Measurements from ENCODE around the gene CLMN. TPM values are rescaled to one million over a fixed set of nuclear protein-coding genes. Genes with fewer than 3 reads are reported as not detected.
"Not testable (repeated sequence)": the region's sequence is repeated elsewhere in the genome, so short reads cannot be mapped to it uniquely, and the experiment has no call there.

Gene CLMN
- polyA plus RNA-seq, 4 donors, result 21.1 to 27.5 (median 24.8) TPM

DNA sequence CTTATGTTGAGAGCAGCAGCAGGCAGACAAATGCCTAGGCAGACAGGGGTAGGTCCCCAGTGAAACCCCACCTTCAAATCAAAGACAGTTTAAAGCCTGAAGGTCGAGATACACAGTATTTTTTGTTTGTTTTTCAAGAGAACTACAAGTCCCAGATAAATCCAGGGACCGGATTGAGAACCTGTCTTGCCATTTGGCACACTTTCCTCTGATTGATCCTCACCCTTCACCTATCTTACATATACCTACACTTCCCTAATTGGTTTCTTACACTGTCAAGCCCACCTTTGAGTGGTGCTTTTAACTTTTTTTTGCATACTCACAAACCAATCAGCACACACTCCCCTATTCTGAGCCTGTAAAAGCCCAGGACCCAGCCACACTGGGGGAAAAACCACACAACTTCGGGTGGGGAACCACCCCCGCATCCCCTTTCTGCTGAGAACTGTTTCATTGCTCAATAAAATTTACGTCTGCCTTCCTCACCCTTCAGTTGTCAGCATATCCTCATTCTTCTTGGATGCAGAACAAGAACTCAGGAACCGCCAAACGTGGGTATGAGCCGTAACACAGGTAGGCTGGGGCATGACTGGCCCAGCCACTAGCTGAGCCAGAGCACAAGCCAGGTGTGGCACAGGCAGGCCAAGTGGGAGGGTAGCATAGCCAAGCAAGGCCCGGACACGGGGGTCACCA is 173.5 kb downstream of the CLMN start:
- no peak for DNase-seq (ENCODE audit: low read depth in 4 of 4, low spot score in 3 of 4)

DNA sequence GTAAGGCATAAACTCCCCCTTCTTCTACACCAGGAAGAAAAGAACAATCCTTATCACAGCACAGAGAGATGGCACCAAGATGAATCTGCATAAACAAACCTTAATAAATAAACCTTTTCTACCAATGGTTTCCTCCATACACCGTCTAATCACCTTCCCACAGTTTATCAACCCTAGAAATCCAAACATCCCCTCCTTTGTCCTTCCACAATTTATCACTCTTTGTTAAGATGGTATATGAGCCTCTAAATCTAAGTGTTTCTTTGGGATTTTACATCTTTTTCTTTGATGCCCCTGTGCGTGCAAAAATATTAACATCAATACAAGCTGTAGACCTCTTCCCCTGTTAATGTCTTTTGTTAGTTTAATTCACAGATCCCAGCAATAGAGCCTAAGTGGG is 174.9 kb downstream of the CLMN start:
- DNase-seq (ENCODE audit: low read depth in 4 of 4, low spot score in 3 of 4), result no peak

DNA sequence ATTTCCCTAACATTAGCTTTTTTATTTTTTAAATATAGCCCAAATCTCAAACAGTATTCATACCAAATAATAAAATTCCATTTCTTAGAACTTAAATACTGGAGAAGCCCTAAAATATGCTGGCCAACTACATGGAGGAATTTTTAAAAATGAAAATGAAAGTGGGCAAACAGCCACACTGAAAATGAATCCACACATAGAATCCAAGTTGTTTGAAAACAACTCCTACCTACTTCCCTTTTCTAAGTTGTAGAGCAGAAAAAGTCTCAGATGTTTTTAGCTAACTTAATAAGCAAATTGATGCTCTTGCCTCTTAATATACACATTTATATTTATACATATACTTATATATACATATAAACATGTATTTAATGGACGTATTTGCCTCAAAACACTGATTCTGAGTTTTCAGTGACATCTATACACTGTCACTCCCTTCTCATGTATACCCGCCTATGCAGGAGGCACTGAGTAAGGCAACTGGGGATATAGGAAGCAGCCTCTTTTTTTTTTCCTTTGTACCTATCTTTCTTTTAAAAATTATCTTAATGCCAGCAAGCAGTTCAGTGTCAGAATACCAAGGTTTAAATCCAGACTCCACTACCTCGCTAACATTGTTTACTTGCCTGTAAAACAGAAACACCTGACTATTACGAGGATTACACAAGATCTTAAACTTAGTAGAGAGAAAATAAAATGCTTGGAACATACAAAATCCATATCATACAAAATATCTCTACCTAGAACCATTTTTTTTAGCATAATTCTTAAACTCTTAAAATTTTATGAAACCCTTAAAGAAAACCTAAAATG is 175.7 kb downstream of the CLMN start:
- DNase-seq (ENCODE audit: low read depth in 4 of 4, low spot score in 3 of 4), result no peak

DNA sequence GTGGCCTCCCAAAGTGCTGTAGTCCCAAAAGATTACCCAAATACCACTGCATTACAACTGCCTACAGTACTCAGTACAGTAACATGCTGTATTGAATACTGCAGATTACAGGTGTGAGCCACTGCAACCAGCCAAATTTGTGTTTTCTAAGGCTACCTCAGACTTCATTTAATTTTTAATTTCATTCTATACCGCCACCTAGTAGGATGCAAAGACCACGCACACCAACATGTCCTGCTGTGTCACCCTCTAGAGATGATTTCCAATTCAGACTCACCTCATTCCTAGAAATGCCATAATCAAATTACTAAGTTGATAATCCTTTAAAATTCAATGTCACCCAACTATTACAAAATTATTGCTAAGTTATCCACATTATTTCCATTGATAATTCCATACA is 177.5 kb downstream of the CLMN start:
- DNase-seq (ENCODE audit: low read depth in 4 of 4, low spot score in 3 of 4), result no peak

DNA sequence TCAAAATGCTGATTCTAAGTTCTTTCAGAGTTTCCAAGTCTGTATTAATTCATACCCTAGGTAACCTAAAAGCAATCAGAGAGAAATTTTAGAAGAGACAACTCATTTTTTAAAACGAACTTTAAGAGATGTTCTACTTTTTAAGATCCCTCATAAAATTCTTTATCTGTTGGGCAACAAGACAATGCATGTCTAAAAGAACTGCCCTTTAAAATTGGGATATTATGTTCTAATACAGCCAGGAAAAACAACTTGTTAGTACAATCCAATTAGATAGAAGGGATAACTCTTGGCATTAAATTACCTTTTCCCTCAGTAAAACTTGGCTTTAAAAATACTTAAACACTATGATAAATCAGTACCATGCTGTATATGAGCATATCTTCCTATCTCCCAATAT is 178.0 kb downstream of the CLMN start:
- no peak for DNase-seq (ENCODE audit: low read depth in 4 of 4, low spot score in 3 of 4)

DNA sequence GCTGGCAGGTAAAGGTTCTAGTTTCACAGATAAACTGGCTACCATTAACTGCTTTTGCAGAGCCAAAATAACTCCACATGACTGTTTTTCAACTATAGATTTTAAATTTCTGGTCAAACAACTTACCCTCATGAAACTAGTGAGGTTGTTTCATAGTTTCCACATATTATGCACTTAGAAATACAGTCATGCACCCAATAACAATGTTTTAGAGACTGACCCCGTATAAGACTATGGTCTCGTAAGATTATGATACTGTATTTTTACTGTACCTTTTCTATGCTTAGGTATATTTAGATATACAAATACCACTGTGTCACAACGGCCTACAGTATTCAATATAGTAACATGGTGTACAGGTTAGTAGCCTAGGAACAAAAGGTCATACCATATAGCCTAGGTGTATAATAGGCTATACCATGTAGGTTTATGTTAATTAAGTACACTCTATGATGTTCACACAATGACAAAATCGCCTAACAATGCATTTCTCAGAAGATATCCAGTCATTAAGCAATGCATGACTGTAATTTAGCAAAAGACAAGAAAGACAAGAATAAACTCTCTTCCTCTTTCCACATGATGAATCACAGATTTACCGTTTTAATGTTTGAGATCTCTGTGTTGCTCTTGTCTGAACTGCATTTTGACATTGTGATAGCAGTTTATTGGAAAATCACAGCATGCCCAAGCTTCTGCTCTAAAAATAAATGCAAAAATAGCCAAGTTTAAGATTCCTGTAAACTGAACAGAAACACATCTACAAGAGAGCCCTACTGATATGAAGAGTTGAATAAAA is 179.4 kb downstream of the CLMN start:
- no peak for DNase-seq (ENCODE audit: low read depth in 4 of 4, low spot score in 3 of 4)

DNA sequence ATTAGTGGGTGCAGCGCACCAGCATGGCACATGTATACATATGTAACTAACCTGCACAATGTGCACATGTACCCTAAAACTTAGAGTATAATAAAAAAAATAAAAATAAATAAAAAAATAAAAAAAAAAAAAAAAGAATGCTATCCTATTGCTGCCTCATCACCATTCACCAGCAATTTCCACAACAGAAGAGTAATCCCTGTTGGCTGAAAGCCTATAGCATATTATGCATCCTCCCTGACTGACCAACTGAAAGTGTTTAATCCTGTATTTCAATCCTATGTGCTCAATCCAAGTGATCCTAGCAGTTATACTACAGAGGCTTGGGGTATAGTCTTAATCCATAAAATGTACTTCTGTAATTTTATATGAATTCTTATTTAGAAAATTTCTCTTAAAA is 180.8 kb downstream of the CLMN start:
- no peak for DNase-seq (ENCODE audit: low read depth in 4 of 4, low spot score in 3 of 4)

DNA sequence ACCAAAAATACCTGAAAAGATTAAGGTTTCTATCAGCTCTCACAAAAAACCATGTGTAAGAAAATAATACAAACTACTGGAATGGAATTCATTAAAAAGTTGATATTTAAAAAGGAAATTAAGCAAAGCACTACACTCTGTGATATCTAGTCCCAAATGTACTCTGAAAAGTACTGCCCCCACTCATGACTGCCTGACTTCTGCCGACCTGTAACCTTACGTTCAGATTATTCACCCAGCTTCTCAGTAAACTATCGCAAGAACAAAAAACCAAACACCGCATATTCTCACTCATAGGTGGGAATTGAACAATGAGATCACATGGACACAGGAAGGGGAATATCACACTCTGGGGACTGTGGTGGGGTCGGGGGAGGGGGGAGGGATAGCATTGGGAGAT is 181.3 kb downstream of the CLMN start:
- not testable (repeated sequence) for DNase-seq (ENCODE audit: low read depth in 4 of 4, low spot score in 3 of 4)

DNA sequence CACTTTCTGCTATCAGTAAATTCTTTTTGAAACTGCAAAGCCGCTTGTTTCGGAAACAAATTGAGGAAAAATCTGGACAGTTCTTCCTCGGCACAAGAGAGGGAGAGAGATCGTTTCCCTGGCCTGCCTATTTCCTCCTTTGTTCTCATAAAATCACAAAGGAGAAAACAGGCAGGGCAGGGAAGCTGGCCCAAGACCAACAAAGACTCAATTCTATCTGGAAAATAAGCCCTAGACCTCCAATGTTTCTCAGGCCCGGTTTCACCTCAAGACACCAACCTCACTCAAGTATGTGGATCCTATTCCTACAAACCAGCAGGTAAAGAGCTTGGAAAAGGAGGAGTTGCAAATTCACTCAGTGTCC is 181.9 kb downstream of the CLMN start:
- no peak for DNase-seq (ENCODE audit: low read depth in 4 of 4, low spot score in 3 of 4)

DNA sequence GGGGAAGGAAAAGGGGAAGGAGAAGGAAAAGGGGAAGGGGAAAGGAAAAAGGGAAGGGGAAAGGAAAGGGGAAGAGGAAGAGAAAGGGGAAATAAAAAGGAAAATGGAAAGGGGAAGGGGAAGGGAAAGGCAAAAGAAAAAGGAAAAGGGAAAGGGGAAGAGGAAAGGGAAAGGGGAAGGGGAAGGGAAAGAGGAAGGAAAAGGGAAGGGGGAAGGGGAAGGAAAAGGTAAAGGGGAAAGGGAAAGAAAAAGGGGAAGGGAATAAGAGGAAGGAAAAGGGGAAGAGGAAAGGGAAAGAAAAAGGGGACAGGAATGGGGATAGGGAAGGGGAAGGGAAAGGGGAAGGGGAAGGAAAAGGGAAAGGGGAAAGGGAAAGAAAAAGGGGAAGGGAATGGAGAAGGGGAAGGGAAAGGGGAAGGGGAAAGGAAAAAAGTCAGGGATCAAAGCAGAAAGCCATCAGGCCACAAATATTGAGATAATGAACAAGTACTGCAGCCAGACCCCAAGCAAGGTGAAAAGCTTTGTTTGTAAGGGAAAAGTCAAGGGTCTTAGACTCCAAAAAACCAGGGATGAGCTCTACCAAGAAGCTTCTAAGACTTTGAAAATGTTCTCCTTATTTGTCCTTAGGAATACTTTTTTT is 182.4 kb downstream of the CLMN start:
- DNase-seq (ENCODE audit: low read depth in 4 of 4, low spot score in 3 of 4), result no peak

DNA sequence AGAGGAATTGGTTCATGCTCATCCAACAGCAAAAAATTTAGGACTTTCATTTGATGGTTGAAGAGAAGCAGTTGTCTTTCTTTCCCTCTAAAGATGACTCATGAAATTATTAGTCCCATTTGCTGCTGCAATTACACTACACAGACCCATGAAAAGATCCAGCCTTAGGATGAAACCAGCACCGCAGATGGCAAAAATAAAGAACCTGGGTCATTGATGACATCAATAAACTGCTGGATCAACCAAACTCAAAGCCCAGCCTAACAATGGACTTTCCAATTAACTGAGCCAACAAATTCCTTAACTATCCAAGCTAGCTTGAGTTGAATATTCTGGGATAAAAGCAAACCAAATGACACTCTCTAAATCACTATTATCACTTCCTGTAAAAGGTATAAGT is 183.1 kb downstream of the CLMN start:
- DNase-seq (ENCODE audit: low read depth in 4 of 4, low spot score in 3 of 4), result no peak

DNA sequence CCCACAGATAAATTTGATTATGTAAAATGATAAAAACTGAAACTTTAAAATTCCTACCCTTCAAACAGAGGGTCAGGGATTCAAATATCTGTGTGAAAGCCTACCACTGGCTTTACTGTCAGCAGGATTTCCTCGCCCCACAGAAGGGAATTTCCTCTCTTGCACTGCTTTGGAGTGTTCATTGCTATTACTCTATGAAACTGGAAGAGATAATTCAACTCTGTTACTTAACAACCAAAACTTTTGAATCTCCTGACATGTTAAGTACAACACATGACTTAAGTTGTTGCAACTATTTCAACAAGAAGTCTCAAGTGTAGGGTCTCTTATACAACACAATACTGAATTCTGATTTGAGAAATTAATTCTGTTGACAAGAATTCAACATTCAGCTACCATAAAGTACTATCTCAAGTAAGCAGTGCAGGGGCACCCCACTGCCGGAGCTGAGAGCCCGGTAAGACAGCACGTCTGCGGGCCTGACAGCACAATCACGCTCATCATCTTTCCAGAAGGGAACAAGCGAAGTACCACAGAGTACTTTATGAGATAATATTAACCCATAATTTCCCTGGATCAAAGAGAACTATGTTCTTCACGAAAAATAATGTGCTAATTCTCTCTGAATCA is 185.3 kb downstream of the CLMN start:
- no peak for DNase-seq (ENCODE audit: low read depth in 4 of 4, low spot score in 3 of 4)

DNA sequence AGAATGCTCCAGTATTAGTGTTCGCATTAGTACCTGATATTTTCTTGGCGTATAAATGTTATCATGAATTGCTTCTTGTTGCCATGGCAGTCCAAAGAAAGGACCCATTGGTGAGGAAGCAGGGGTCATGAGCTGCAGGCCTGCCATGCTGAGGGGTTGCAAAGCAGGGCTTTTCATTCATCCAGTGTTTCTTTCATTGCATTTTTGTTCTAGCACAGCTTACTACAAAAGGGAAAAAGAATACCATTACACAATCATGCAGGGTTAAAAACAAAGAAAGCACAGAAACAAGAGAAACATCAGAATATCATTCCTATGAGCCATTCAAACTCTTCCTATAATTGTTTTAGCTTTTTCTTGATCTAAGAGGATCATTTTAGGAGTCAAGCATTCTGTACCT is 186.4 kb downstream of the CLMN start:
- DNase-seq (ENCODE audit: low read depth in 4 of 4, low spot score in 3 of 4), result no peak

DNA sequence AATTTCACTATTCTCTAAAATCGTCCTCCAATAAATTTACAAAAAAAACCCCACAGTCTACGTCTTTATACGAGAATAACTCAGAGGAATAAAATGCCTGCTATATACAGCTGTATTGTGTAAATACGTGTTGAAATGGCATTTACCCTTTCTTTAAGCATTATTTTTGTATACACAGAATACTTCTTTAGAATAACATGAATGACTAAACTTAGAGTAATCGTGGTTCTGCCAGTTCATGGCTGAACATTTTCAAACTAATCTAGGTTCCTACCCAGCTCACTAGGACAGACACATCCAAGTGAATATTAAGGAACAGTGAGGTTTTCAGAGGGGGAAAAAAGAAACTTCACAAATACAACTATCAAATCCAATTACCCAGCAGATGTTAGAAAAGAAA is 186.9 kb downstream of the CLMN start:
- DNase-seq (ENCODE audit: low read depth in 4 of 4, low spot score in 3 of 4), result no peak

Other genes with a start within 250 kb of the CLMN start
- 10 to 100 TPM; 46.1 to 60.9 (median 53.6) TPM for gene DICER1, start 162.4 kb downstream of the CLMN start, polyA plus RNA-seq (ENCODE audit: insufficient read length in 4 of 4)
- gene SYNE3, start 196.7 kb upstream of the CLMN start, polyA plus RNA-seq (ENCODE audit: insufficient read length in 4 of 4), result 1 to 10 TPM; 1.7 to 2.6 (median 2.3) TPM
- gene GLRX5, start 215.1 kb upstream of the CLMN start, polyA plus RNA-seq (ENCODE audit: insufficient read length in 4 of 4), result 10 to 100 TPM; 80.6 to 92.2 (median 83.7) TPM